GM06990 (cell line): ENCODE results near the gene CEP57L1.
"Not testable (repeated sequence)": the region's sequence is repeated elsewhere in the genome, so short reads cannot be mapped to it uniquely, and the experiment has no call there.

Experiments used
- DNase-seq: peaks from one replicate; pipeline ENCODE4 v3.0.0-alpha.2; 2011; ENCODE audit not compliant: insufficient read length; ENCODE audit errors: extremely low read depth
- H3K27me3 ChIP-seq: replicated peaks from 2 replicates; pipeline ENCODE4 v1.6.0; 2011; ENCODE audit warnings: low read length; ENCODE audit not compliant: control insufficient read depth, insufficient read depth
- H3K36me3 ChIP-seq: 2 replicates; pipeline ENCODE4 v1.5.1; 2011; ENCODE audit warnings: low read length; ENCODE audit not compliant: control insufficient read depth, insufficient read depth
- H3K4me3 ChIP-seq: replicated peaks from 2 replicates; pipeline ENCODE4 v1.5.1; 2011; ENCODE audit warnings: low read depth, mild to moderate bottlenecking, control low read depth, low read length
- CTCF ChIP-seq: IDR thresholded peaks from 2 replicates; pipeline ENCODE4 v1.5.1; 2011; ENCODE audit warnings: low read length, control low read depth, mild to moderate bottlenecking, inconsistent platforms; ENCODE audit not compliant: insufficient read depth, poor library complexity, severe bottlenecking

Gene CEP57L1

GRCh38 chr6:109118337-109118736, 23.0 kb downstream of the CEP57L1 start:
- no peak for DNase-seq
- H3K36me3 ChIP-seq = no peaks in the 10 kb centered on the region
- H3K27me3 ChIP-seq = no peaks in the 10 kb centered on the region
- H3K4me3 ChIP-seq = no peak overlapping the region
- TF ChIP-seq CTCF = no peak

GRCh38 chr6:109118871-109119354, 23.6 kb downstream of the CEP57L1 start:
- DNase-seq = no peak
- no peaks in the 10 kb centered on the region for H3K36me3 ChIP-seq
- no peaks in the 10 kb centered on the region for H3K27me3 ChIP-seq
- no peak for TF ChIP-seq CTCF
- no peak overlapping the region for H3K4me3 ChIP-seq

- DNase-seq = no peak
- H3K27me3 ChIP-seq = no peaks in the 10 kb centered on the region
- no peaks in the 10 kb centered on the region for H3K36me3 ChIP-seq
- no peak for TF ChIP-seq CTCF
- H3K4me3 ChIP-seq = no peak overlapping the region
Measured at GRCh38 chr6:109121411-109121810, 26.1 kb downstream of the CEP57L1 start.

DNA sequence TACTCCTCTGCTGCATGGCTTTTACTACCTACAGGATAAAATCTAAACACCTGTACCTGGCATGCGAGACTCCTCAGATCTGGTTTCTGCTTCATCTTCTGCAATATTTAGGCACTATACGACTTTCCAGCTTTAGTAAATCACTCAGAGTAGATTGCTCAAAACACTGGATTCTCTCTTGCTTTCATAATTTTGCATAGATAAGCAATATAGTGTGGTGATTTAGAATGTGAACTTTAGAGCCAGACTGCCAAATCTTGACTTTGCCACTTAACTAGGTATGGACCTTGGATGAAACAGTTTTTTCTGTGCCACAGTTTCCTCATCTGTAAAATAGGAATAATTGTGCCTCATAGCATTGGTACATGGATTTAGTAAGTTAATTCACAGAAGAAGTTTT, 28.9 kb downstream of the CEP57L1 start:
- H3K4me3 ChIP-seq = no peak overlapping the region
- no peaks in the 10 kb centered on the region for H3K36me3 ChIP-seq
- no peak for DNase-seq
- TF ChIP-seq CTCF = no peak
- no peaks in the 10 kb centered on the region for H3K27me3 ChIP-seq

GRCh38 chr6:109125504-109125903, 30.2 kb downstream of the CEP57L1 start:
- H3K36me3 ChIP-seq = no peaks in the 10 kb centered on the region
- no peak for DNase-seq
- no peak for TF ChIP-seq CTCF
- no peak overlapping the region for H3K4me3 ChIP-seq
- no peaks in the 10 kb centered on the region for H3K27me3 ChIP-seq

- DNase-seq = no peak
- H3K36me3 ChIP-seq = no peaks in the 10 kb centered on the region
- no peak for TF ChIP-seq CTCF
- no peak overlapping the region for H3K4me3 ChIP-seq
- no peaks in the 10 kb centered on the region for H3K27me3 ChIP-seq
Measured at GRCh38 chr6:109130065-109130464, 34.8 kb downstream of the CEP57L1 start.

- H3K27me3 ChIP-seq, H3K4me3 ChIP-seq, DNase-seq, H3K36me3 ChIP-seq: not testable (repeated sequence)
Measured at GRCh38 chr6:109135600-109135999, 40.3 kb downstream of the CEP57L1 start.

DNA sequence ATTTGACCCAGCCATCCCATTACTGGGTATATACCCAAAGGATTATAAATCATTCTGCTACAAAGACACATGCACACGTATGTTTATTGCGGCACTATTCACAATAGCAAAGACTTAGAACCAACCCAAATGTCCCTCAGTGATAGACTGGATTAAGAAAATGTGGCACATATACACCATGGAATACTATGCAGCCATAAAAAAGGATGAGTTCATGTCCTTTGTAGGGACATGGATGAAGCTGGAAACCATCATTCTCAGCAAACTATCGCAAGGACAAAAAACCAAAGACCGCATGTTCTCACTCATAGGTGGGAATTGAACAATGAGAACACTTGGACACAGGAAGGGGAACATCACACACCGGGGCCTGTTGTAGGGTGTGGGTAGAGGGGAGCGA, 40.7 kb downstream of the CEP57L1 start:
- not testable (repeated sequence) for H3K27me3 ChIP-seq, H3K4me3 ChIP-seq, H3K36me3 ChIP-seq, DNase-seq

GRCh38 chr6:109136530-109136929, 41.2 kb downstream of the CEP57L1 start:
- not testable (repeated sequence) for H3K4me3 ChIP-seq, H3K36me3 ChIP-seq, DNase-seq, H3K27me3 ChIP-seq
